HCT116 (cell line): ENCODE measurements around the gene GATAD2A. TPM values are rescaled to one million over a fixed set of nuclear protein-coding genes. Genes with fewer than 3 reads are reported as not detected.

Source experiments
- ATAC-seq: fragments of 200-7000 bp; cut with Tn5 transposase; 2 replicates; pipeline ENCODE4 v1.9.1; 2020; ENCODE audit warnings: mild to moderate bottlenecking, moderate library complexity
- BruUV-seq: library from RNA; stranded (reverse); fragments of 400-500 nt; replicated peaks from 2 replicates; lab custom pipeline; 2021; lab: Mats Ljungman, UMichigan
- CTCF ChIA-PET: fragments of 300-600 bp; sonication (Branson Sonifier 250); formaldehyde crosslinking; loops from one replicate; lab custom pipeline; 2021; ENCODE audit warnings: antibody characterized with exemption; lab: Charles Lee
- POLR2A ChIA-PET: fragments of 300-600, 350-600 bp; sonication (Branson Sonifier 250); formaldehyde crosslinking; loops from one replicate; lab custom pipeline; 2021; ENCODE audit warnings: antibody characterized with exemption; lab: Charles Lee
- RAD21 ChIA-PET, 2 experiments: fragments of 300-600 bp; sonication (Branson Sonifier 250); formaldehyde crosslinking; loops; one replicate each; lab custom pipeline; 2023; ENCODE audit warnings: low total read pairs in 2 of 2; ENCODE audit not compliant: uncharacterized antibody in 2 of 2, unreplicated experiment in 2 of 2, low non-redundant PET in 1 of 2; lab: Charles Lee
- DNase-seq: peaks from one replicate; pipeline ENCODE4 v3.0.0-alpha.2; 2010; ENCODE audit warnings: low read depth, low spot score
- H2AFZ ChIP-seq: fragments of 200-600 bp; shearing (Covaris generic), sonication (generic); 2 replicates; pipeline ENCODE4 v1.6.1; 2017; ENCODE audit warnings: low read depth, mixed run types, mixed read lengths, antibody characterized with exemption, low read length; ENCODE audit not compliant: poor library complexity, severe bottlenecking
- H3K27ac ChIP-seq: 2 replicates; pipeline ENCODE4 v1.5.1; 2012; ENCODE audit warnings: low read depth, low read length
- H3K27me3 ChIP-seq: fragments of 200-600 bp; sonication (generic); 2 replicates; pipeline ENCODE4 v1.6.1; 2016; ENCODE audit warnings: mixed run types, low read length, mixed read lengths; ENCODE audit not compliant: insufficient read depth
- H3K36me3 ChIP-seq, 2 experiments: fragments of 200-500 bp in 1 of 2; fragments of 200-600 bp in 1 of 2; sonication (Bioruptor generic) in 1 of 2; sonication (generic) in 1 of 2; 2 replicates each; pipeline versions ENCODE4 v1.5.1 to v1.6.1; 2014 to 2016; ENCODE audit warnings: low read length in 2 of 2, inconsistent platforms in 1 of 2, mixed read lengths in 1 of 2, mixed run types in 1 of 2; ENCODE audit not compliant: insufficient read depth in 2 of 2, control insufficient read depth in 1 of 2
- H3K4me1 ChIP-seq, 2 experiments: fragments of 200-600 bp in 1 of 2; sonication (generic) in 1 of 2; 2 replicates each; pipeline versions ENCODE4 v1.5.1 to v1.6.1; 2012 to 2017; ENCODE audit warnings: low read length in 2 of 2, inconsistent platforms in 1 of 2, mild to moderate bottlenecking in 1 of 2, mixed read lengths in 1 of 2, mixed run types in 1 of 2, moderate library complexity in 1 of 2; ENCODE audit not compliant: insufficient read depth in 2 of 2, control insufficient read depth in 1 of 2
- H3K4me2 ChIP-seq: fragments of 200-600 bp; sonication (generic); 2 replicates; pipeline ENCODE4 v1.6.1; 2017; ENCODE audit warnings: mixed run types, low read length, mixed read lengths
- H3K4me3 ChIP-seq, 2 experiments: fragments of 200-600 bp in 1 of 2; sonication (generic) in 1 of 2; replicated peaks in 1 of 2; 2 replicates each; pipeline ENCODE4 v1.5.1; 2011 to 2016; ENCODE audit warnings: low read length in 2 of 2, control low read depth in 1 of 2, low read depth in 1 of 2, mild to moderate bottlenecking in 1 of 2, mixed read lengths in 1 of 2, mixed run types in 1 of 2
- H3K79me2 ChIP-seq: fragments of 200-600 bp; sonication (generic); 2 replicates; pipeline ENCODE4 v1.6.1; 2017; ENCODE audit warnings: mild to moderate bottlenecking, mixed run types, low read length, moderate library complexity, mixed read lengths; ENCODE audit not compliant: insufficient read depth
- H3K9ac ChIP-seq: fragments of 200-600 bp; sonication (generic); 2 replicates; pipeline ENCODE4 v1.6.1; 2016; ENCODE audit warnings: low read length, mixed read lengths
- H3K9me2 ChIP-seq: fragments of 200-600 bp; sonication (generic), shearing (Covaris generic); 2 replicates; pipeline ENCODE4 v1.6.1; 2017; ENCODE audit warnings: mixed run types, mild to moderate bottlenecking, moderate library complexity; ENCODE audit not compliant: insufficient read depth
- H3K9me3 ChIP-seq, 2 experiments: fragments of 200-500 bp in 1 of 2; fragments of 200-600 bp in 1 of 2; sonication (Bioruptor generic) in 1 of 2; sonication (generic) in 1 of 2; 2 replicates each; pipeline ENCODE4 v1.6.1; 2014 to 2017; ENCODE audit warnings: low read length in 2 of 2, mixed read lengths in 2 of 2, inconsistent platforms in 1 of 2, low read depth in 1 of 2, mild to moderate bottlenecking in 1 of 2, mixed run types in 1 of 2, moderate library complexity in 1 of 2; ENCODE audit not compliant: control insufficient read depth in 1 of 2, insufficient read depth in 1 of 2
- H4K20me1 ChIP-seq: fragments of 200-600 bp; sonication (generic), shearing (Covaris generic); 2 replicates; pipeline ENCODE4 v1.6.1; 2017; ENCODE audit warnings: mixed run types, mild to moderate bottlenecking, moderate library complexity; ENCODE audit not compliant: insufficient read depth
- CBX3 ChIP-seq: IDR thresholded peaks from 2 replicates; pipeline ENCODE4 v1.6.1; 2012; ENCODE audit warnings: low read depth
- CTCF ChIP-seq, 3 experiments: fragments of 200-600 bp in 1 of 3; sonication (generic) in 1 of 3; IDR thresholded peaks in 2 of 3; conservative IDR thresholded peaks in 1 of 3; 2 replicates each; pipeline ENCODE4 v1.5.1; 2012 to 2017; ENCODE audit warnings: low read depth in 2 of 3, low read length in 2 of 3, antibody characterized with exemption in 1 of 3, borderline replicate concordance in 1 of 3, control low read depth in 1 of 3, mild to moderate bottlenecking in 1 of 3, mixed read lengths in 1 of 3, mixed run types in 1 of 3, moderate library complexity in 1 of 3; ENCODE audit not compliant: insufficient read depth in 1 of 3
- ELF1 ChIP-seq: IDR thresholded peaks from 2 replicates; pipeline ENCODE4 v1.6.1; 2012; ENCODE audit warnings: low read depth, borderline replicate concordance
- EZH2phosphoT487 ChIP-seq: fragments of 200-600 bp; IDR thresholded peaks from 2 replicates; pipeline ENCODE4 v1.6.1; 2018; ENCODE audit warnings: antibody characterized with exemption, borderline replicate concordance
- JUND ChIP-seq: IDR thresholded peaks from 2 replicates; pipeline ENCODE4 v1.6.1; 2012
- RAD21 ChIP-seq: IDR thresholded peaks from 2 replicates; pipeline ENCODE4 v1.6.1; 2012; ENCODE audit warnings: low read depth, mild to moderate bottlenecking
- REST ChIP-seq: IDR thresholded peaks from 2 replicates; pipeline ENCODE4 v1.6.1; 2012; ENCODE audit warnings: low read depth
- SIN3A ChIP-seq: IDR thresholded peaks from 2 replicates; pipeline ENCODE4 v1.6.1; 2012; ENCODE audit warnings: low read depth
- TCF7L2 ChIP-seq: IDR thresholded peaks from 2 replicates; pipeline ENCODE4 v1.7.0; 2011; ENCODE audit warnings: borderline replicate concordance, inconsistent platforms; ENCODE audit not compliant: insufficient read depth, insufficient read length; ENCODE audit errors: extremely low read depth
- YY1 ChIP-seq: IDR thresholded peaks from 2 replicates; pipeline ENCODE4 v1.6.1; 2011; ENCODE audit warnings: low read length, low read depth, moderate library complexity, mild to moderate bottlenecking; ENCODE audit not compliant: insufficient replicate concordance; ENCODE audit errors: extremely low read depth
- ZNF274 ChIP-seq: fragments of 200-500 bp; sonication (Bioruptor generic); IDR thresholded peaks from 2 replicates; pipeline ENCODE4 v1.6.1; 2014; ENCODE audit warnings: mild to moderate bottlenecking, low read depth, low read length, inconsistent platforms
- intact Hi-C: fragments of 100-400 bp; cut with micrococcal nuclease; formaldehyde crosslinking; loops from 2 replicates; pipeline ENCODE4 v1.10.0; 2022
- total RNA-seq: library from RNA; stranded (reverse); gene quantifications from one replicate; pipeline ENCODE4 v1.2.1, GENCODE V29; 2021; ENCODE audit not compliant: unreplicated experiment

The GATAD2A gene
- total RNA-seq, 1 experiment from 2014 or later: 130 TPM

GRCh38 chr19:19538785-19539166 lies 133.3 kb downstream of the GATAD2A start:
- H3K4me3 ChIP-seq: peak overlapping the region; percentile 47 to 59
- H3K27me3 ChIP-seq: no peaks in the 10 kb centered on the region
- no peaks in the 10 kb centered on the region for H4K20me1 ChIP-seq
- ChIA-PET CTCF (interaction anchor here (2.8 kb wide), 1 partner anchor 15 kb away, joined by 52 read pairs; no protein-coding TSS in a partner anchor), RAD21 (no interaction called here), POLR2A (interaction anchor here (0.6 kb wide), 1 partner anchor 166 kb away, joined by 3 read pairs; no protein-coding TSS in a partner anchor)
- DNase-seq: no peak
- no peaks in the 10 kb centered on the region for H3K9me2 ChIP-seq
- intact Hi-C loops: no loop called here
- ATAC-seq: no peak
- H3K36me3 ChIP-seq: no peaks in the 10 kb centered on the region
- peaks cover 12 to 34% of the 10 kb centered on the region in 2 experiments for H3K4me1 ChIP-seq
- H3K9me3 ChIP-seq: no peaks in the 10 kb centered on the region
- H3K9ac ChIP-seq: peak overlapping the region; percentile 56
- no TSS peak for BruUV-seq
- H3K27ac ChIP-seq: peak overlapping the region; percentile 51
- peak overlapping the region; percentile 80 for H3K4me2 ChIP-seq
- H2AFZ ChIP-seq: no peak overlapping the region
- no peaks in the 10 kb centered on the region for H3K79me2 ChIP-seq
- no peak for TF ChIP-seq CBX3
- TF ChIP-seq YY1: no peak
- TF ChIP-seq TCF7L2: no peak
- no peak for TF ChIP-seq REST
- no peak for TF ChIP-seq RAD21

- H3K4me1 ChIP-seq: peaks cover 12 to 34% of the 10 kb centered on the region in 2 experiments
- no peaks in the 10 kb centered on the region for H3K27me3 ChIP-seq
- H3K79me2 ChIP-seq: no peaks in the 10 kb centered on the region
- POLR2A ChIA-PET: no interaction called here
- DNase-seq (no peak), ATAC-seq (no peak)
- RAD21 ChIA-PET: no interaction called here
- CTCF ChIA-PET: interaction anchor here (2.8 kb wide), 1 partner anchor 14 kb away, joined by 52 read pairs; no protein-coding TSS in a partner anchor
- no peaks in the 10 kb centered on the region for H4K20me1 ChIP-seq
- BruUV-seq: no TSS peak
- no peaks in the 10 kb centered on the region for H3K9me2 ChIP-seq
- H3K9ac ChIP-seq: no peak overlapping the region
- intact Hi-C loops: loop anchor here (10.0 kb wide), 1 partner anchor 235 kb away; no protein-coding TSS in a partner anchor
- no peak overlapping the region; the same call in 1 of the 2 replicates for H3K27ac ChIP-seq
- no peak overlapping the region for H3K4me3 ChIP-seq
- no peaks in the 10 kb centered on the region for H3K36me3 ChIP-seq
- TF ChIP-seq ZNF274: no peak
- no peak for TF ChIP-seq TCF7L2
- no peak for TF ChIP-seq EZH2phosphoT487
- no peak for TF ChIP-seq CTCF (IDR thresholded peaks at IDR 0.05 in 2 of 3, conservative IDR thresholded peaks at IDR 0.05 in 1 of 3; ENCODE audit: borderline replicate concordance in 1 of 3, insufficient read depth in 1 of 3, low read depth in 2 of 3, low read length in 2 of 3)
- no peak for TF ChIP-seq CBX3
- no peak for TF ChIP-seq SIN3A
- TF ChIP-seq JUND: no peak
- TF ChIP-seq ELF1: no peak
- TF ChIP-seq, all 23 proteins: peak for 0
- H3K4me2 ChIP-seq: no peak overlapping the region
- no peaks in the 10 kb centered on the region for H3K9me3 ChIP-seq
- no peak overlapping the region for H2AFZ ChIP-seq
Observed at GRCh38 chr19:19539698-19540063, 134.2 kb downstream of the GATAD2A start.
